H9 (cell line): ENCODE measurements around the gene PTGER4. TPM values are rescaled to one million over a fixed set of nuclear protein-coding genes. Genes with fewer than 3 reads are reported as not detected.

ENCODE experiments used
- DNase-seq: peaks from one replicate; pipeline ENCODE4 v3.0.0-alpha.2; 2017
- H2AFZ ChIP-seq: one replicate; pipeline ENCODE4 v1.6.1; 2013; ENCODE audit warnings: mild to moderate bottlenecking, low read length, control low read depth, moderate library complexity
- H2AK5ac ChIP-seq: 2 replicates; pipeline ENCODE4 v1.6.1; 2013; ENCODE audit warnings: low read length, control low read depth, mixed read lengths; ENCODE audit not compliant: insufficient read length
- H2BK120ac ChIP-seq: one replicate; pipeline ENCODE4 v1.6.1; 2013; ENCODE audit warnings: low read depth, mild to moderate bottlenecking, low read length, control low read depth, inconsistent platforms; ENCODE audit not compliant: poor library complexity, severe bottlenecking
- H2BK12ac ChIP-seq: 2 replicates; pipeline ENCODE4 v1.6.1; 2013; ENCODE audit warnings: low read length, control low read depth, mixed read lengths, low read depth; ENCODE audit not compliant: insufficient read length
- H2BK15ac ChIP-seq: 2 replicates; pipeline ENCODE4 v1.6.1; 2013; ENCODE audit warnings: low read depth, low read length, control low read depth
- H2BK20ac ChIP-seq: one replicate; pipeline ENCODE4 v1.6.1; 2013; ENCODE audit warnings: low read depth, mild to moderate bottlenecking, low read length, control low read depth, inconsistent platforms; ENCODE audit not compliant: poor library complexity, severe bottlenecking
- H2BK5ac ChIP-seq: 2 replicates; pipeline ENCODE4 v1.6.1; 2013; ENCODE audit warnings: low read length, control low read depth, mixed read lengths; ENCODE audit not compliant: insufficient read length
- H3K14ac ChIP-seq: 2 replicates; pipeline ENCODE4 v1.6.1; 2013; ENCODE audit warnings: low read length, control low read depth; ENCODE audit not compliant: insufficient read depth
- H3K18ac ChIP-seq: 2 replicates; pipeline ENCODE4 v1.6.1; 2013; ENCODE audit warnings: low read depth, mild to moderate bottlenecking, mixed read lengths, low read length, control low read depth; ENCODE audit not compliant: insufficient read length
- H3K23ac ChIP-seq: 2 replicates; pipeline ENCODE4 v1.6.1; 2013; ENCODE audit warnings: low read length, control low read depth, mixed read lengths, low read depth; ENCODE audit not compliant: insufficient read length
- H3K23me2 ChIP-seq: 2 replicates; pipeline ENCODE4 v1.6.1; 2013; ENCODE audit warnings: low read depth, mild to moderate bottlenecking, mixed read lengths, low read length, control low read depth; ENCODE audit not compliant: insufficient read length, poor library complexity, severe bottlenecking
- H3K27ac ChIP-seq: 2 replicates; pipeline ENCODE4 v1.5.1; 2013; ENCODE audit warnings: low read length, control low read depth, mixed read lengths, low read depth; ENCODE audit not compliant: insufficient read length
- H3K27me3 ChIP-seq: 2 replicates; pipeline ENCODE4 v1.6.1; 2013; ENCODE audit warnings: low read length, control low read depth, inconsistent platforms; ENCODE audit not compliant: insufficient read depth
- H3K4ac ChIP-seq: 2 replicates; pipeline ENCODE4 v1.6.1; 2013; ENCODE audit warnings: low read depth, mild to moderate bottlenecking, control low read depth, inconsistent platforms, low read length, moderate library complexity
- H3K4me1 ChIP-seq: 2 replicates; pipeline ENCODE4 v1.6.1; 2013; ENCODE audit warnings: low read length, control low read depth, inconsistent platforms; ENCODE audit not compliant: insufficient read depth
- H3K4me2 ChIP-seq: 2 replicates; pipeline ENCODE4 v1.6.1; 2013; ENCODE audit warnings: low read length, control low read depth, mixed read lengths; ENCODE audit not compliant: insufficient read length, insufficient read depth
- H3K56ac ChIP-seq: 2 replicates; pipeline ENCODE4 v1.6.1; 2013; ENCODE audit warnings: low read depth, mild to moderate bottlenecking, mixed read lengths, low read length, control low read depth; ENCODE audit not compliant: insufficient read length
- H3K79me1 ChIP-seq: 2 replicates; pipeline ENCODE4 v1.6.1; 2013; ENCODE audit warnings: low read depth, mild to moderate bottlenecking, moderate library complexity, low read length, control low read depth, inconsistent platforms; ENCODE audit not compliant: insufficient read depth, poor library complexity, severe bottlenecking
- H3K79me2 ChIP-seq: 2 replicates; pipeline ENCODE4 v1.6.1; 2013; ENCODE audit warnings: low read length, control low read depth, inconsistent platforms; ENCODE audit not compliant: insufficient read depth
- H3K9ac ChIP-seq: 2 replicates; pipeline ENCODE4 v1.6.1; 2013; ENCODE audit warnings: low read length, control low read depth, mixed read lengths; ENCODE audit not compliant: insufficient read length; ENCODE audit errors: extremely low read depth
- H3K9me3 ChIP-seq: one replicate; pipeline ENCODE4 v1.6.1; 2013; ENCODE audit warnings: low read depth, low read length, inconsistent platforms; ENCODE audit not compliant: control insufficient read depth
- H3T11ph ChIP-seq: one replicate; pipeline ENCODE4 v1.6.1; 2013; ENCODE audit warnings: mild to moderate bottlenecking, low read length, control low read depth, inconsistent platforms
- H4K20me1 ChIP-seq: one replicate; pipeline ENCODE4 v1.6.1; 2013; ENCODE audit not compliant: control insufficient read depth, insufficient read length, insufficient read depth
- H4K5ac ChIP-seq: 2 replicates; pipeline ENCODE4 v1.6.1; 2013; ENCODE audit warnings: low read depth, mild to moderate bottlenecking, mixed read lengths, low read length, control low read depth; ENCODE audit not compliant: insufficient read length
- H4K8ac ChIP-seq: replicated peaks from 2 replicates; pipeline ENCODE4 v1.6.1; 2013; ENCODE audit warnings: low read length, control low read depth, mixed read lengths, low read depth; ENCODE audit not compliant: insufficient read length
- H4K91ac ChIP-seq: 2 replicates; pipeline ENCODE4 v1.6.1; 2013; ENCODE audit warnings: low read depth, mild to moderate bottlenecking, moderate library complexity, mixed read lengths, low read length, control low read depth; ENCODE audit not compliant: insufficient read length
- H3K27ac Mint-ChIP-seq, 3 experiments: 2 replicates in 2 of 3; 3 replicates in 1 of 3; pipeline ENCODE4 v1.8.0; 2020 to 2021; ENCODE audit warnings: mixed read lengths in 3 of 3, mild to moderate bottlenecking in 1 of 3, moderate library complexity in 1 of 3
- H3K27me3 Mint-ChIP-seq: 2 replicates; pipeline ENCODE4 v1.8.0; 2021; ENCODE audit warnings: low read depth, mild to moderate bottlenecking, moderate library complexity, mixed read lengths
- H3K36me3 Mint-ChIP-seq, 3 experiments: 2 replicates in 2 of 3; 3 replicates in 1 of 3; pipeline ENCODE4 v1.8.0; 2020 to 2021; ENCODE audit warnings: low read depth in 3 of 3, mixed read lengths in 3 of 3; ENCODE audit not compliant: insufficient read depth in 1 of 3
- H3K4me1 Mint-ChIP-seq, 2 experiments: 2 replicates each; pipeline ENCODE4 v1.8.0; 2020; ENCODE audit warnings: mixed read lengths in 2 of 2
- H3K4me3 Mint-ChIP-seq, 2 experiments: 2 replicates in 1 of 2; 3 replicates in 1 of 2; pipeline ENCODE4 v1.8.0; 2020 to 2021; ENCODE audit warnings: mild to moderate bottlenecking in 2 of 2, mixed read lengths in 2 of 2, moderate library complexity in 1 of 2
- H3K9me3 Mint-ChIP-seq, 2 experiments: 2 replicates in 1 of 2; 3 replicates in 1 of 2; pipeline ENCODE4 v1.8.0; 2020; ENCODE audit warnings: mild to moderate bottlenecking in 2 of 2, mixed read lengths in 2 of 2, moderate library complexity in 1 of 2
- CTCF ChIP-seq: fragments of 200-600 bp; sonication (generic); conservative IDR thresholded peaks from 3 replicates; pipeline ENCODE4 v1.8.0; 2021; ENCODE audit warnings: antibody characterized with exemption, mild to moderate bottlenecking
- WGBS: extraction: QIAGEN DNeasy Blood & Tissue Kit; methylation state at CpG from one replicate; pipeline ENCODE4 v1.1.7; 2013; ENCODE audit warnings: missing lambda C conversion rate, low lambda C conversion rate, mixed read lengths; ENCODE audit not compliant: insufficient read length; ENCODE audit errors: extremely low coverage; 5-methylcytosine and 5-hydroxymethylcytosine counted together
- total RNA-seq: library from RNA; stranded (reverse); gene quantifications from 2 replicates; pipeline ENCODE4 v1.2.1, GENCODE V29; 2021

Gene PTGER4
- total RNA-seq, 1 experiment from 2014 or later = 0.35 TPM

- no peak overlapping the region for H4K5ac ChIP-seq
- no peak overlapping the region for H2BK5ac ChIP-seq
- DNase-seq = no peak
- H3K79me1 ChIP-seq = no peaks in the 10 kb centered on the region
- no peak overlapping the region for H3T11ph ChIP-seq
- no peak overlapping the region for H2BK15ac ChIP-seq
- no peaks in the 10 kb centered on the region for H3K27me3 Mint-ChIP-seq
- no peaks in the 10 kb centered on the region for H3K4me1 ChIP-seq
- WGBS = no CpG with 5 or more reads among the region's 3 CpGs
- no peak overlapping the region for H3K27ac ChIP-seq
- TF ChIP-seq CTCF = no peak
- H3K9ac ChIP-seq = no peak overlapping the region
- no peak overlapping the region for H2AFZ ChIP-seq
- no peaks in the 10 kb centered on the region for H3K79me2 ChIP-seq
- no peaks in the 10 kb centered on the region for H3K23me2 ChIP-seq
- no peak overlapping the region for H3K14ac ChIP-seq
- no peak overlapping the region for H3K4me2 ChIP-seq
- no peak overlapping the region for H3K56ac ChIP-seq
- H3K4me1 Mint-ChIP-seq = no peaks in the 10 kb centered on the region
- H3K36me3 Mint-ChIP-seq = no peaks in the 10 kb centered on the region
- H3K9me3 ChIP-seq = no peaks in the 10 kb centered on the region
- no peak overlapping the region for H2BK20ac ChIP-seq
- H4K20me1 ChIP-seq = no peaks in the 10 kb centered on the region
- no peaks in the 10 kb centered on the region for H3K9me3 Mint-ChIP-seq
- no peak overlapping the region for H2BK120ac ChIP-seq
- H4K91ac ChIP-seq = no peak overlapping the region
- no peak overlapping the region for H3K4me3 Mint-ChIP-seq
- no peak overlapping the region for H3K18ac ChIP-seq
- no peak overlapping the region for H3K27ac Mint-ChIP-seq
- H3K23ac ChIP-seq = no peak overlapping the region
- no peak overlapping the region for H4K8ac ChIP-seq
- no peaks in the 10 kb centered on the region for H3K27me3 ChIP-seq
- no peak overlapping the region for H3K4ac ChIP-seq
- H2AK5ac ChIP-seq = no peak overlapping the region
- no peak overlapping the region for H2BK12ac ChIP-seq
These were observed 28.5 kb upstream of the PTGER4 start for GRCh38 chr5:40651201-40651600.
